ENCODE measurements around the gene ATXN7. TPM values are rescaled to one million over a fixed set of nuclear protein-coding genes. Genes with fewer than 3 reads are reported as not detected.

The ATXN7 gene
- total RNA-seq, 4 donors from 2014 or later: 22.2 to 42.8 (median 35.0) TPM

DNA sequence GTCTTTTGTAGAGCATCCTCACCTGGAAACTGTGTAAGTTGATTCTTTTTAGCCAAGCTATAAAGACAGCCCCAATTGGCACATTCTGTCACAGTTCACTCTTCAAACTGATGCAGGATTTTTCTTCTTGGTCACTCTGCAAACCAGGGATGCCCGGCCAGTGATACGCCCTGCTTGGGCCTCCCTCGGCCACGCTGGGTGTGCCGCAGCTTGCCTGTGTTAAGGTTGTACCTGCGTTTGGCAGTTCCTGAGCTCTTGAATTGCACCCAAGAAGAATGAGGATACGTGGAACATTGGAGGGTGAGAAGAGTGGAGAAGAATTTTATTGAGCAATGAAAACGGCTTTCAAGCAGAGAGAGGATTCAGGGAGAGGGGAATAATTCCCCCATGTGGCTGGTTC lies 109.7 kb downstream of the ATXN7 start:
- TF ChIP-seq, protein P1, sequence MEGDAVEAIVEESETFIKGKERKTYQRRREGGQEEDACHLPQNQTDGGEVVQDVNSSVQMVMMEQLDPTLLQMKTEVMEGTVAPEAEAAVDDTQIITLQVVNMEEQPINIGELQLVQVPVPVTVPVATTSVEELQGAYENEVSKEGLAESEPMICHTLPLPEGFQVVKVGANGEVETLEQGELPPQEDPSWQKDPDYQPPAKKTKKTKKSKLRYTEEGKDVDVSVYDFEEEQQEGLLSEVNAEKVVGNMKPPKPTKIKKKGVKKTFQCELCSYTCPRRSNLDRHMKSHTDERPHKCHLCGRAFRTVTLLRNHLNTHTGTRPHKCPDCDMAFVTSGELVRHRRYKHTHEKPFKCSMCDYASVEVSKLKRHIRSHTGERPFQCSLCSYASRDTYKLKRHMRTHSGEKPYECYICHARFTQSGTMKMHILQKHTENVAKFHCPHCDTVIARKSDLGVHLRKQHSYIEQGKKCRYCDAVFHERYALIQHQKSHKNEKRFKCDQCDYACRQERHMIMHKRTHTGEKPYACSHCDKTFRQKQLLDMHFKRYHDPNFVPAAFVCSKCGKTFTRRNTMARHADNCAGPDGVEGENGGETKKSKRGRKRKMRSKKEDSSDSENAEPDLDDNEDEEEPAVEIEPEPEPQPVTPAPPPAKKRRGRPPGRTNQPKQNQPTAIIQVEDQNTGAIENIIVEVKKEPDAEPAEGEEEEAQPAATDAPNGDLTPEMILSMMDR (IDR thresholded peaks at IDR 0.05; ENCODE audit: low read depth): no peak

DNA sequence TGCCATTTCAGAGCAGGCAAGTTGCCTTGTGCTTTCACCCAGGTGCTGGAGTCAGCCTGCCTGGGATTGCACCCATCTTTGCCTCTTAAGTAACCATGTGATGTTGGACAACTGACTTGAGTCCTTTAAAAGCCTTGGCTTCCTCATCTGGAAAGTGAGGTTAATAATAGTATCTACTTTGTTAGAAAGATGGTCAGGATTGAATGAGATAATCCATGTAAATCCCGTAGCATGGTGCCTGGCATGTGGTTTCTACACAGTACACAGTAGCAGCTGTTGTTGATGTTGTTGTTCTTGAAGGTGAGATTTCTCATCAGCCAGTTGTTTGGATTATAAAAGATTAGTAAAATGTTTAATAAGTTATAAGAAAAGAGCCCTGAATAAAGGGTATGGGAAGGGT lies 110.8 kb downstream of the ATXN7 start:
- TF ChIP-seq, protein P1 (IDR thresholded peaks at IDR 0.05; ENCODE audit: low read depth): no peak

GRCh38 chr3:63975723-63976122 lies 112.1 kb downstream of the ATXN7 start:
- TF ChIP-seq, protein P1 (IDR thresholded peaks at IDR 0.05; ENCODE audit: low read depth): no peak

GRCh38 chr3:63976161-63976871 lies 112.6 kb downstream of the ATXN7 start:
- TF ChIP-seq, protein P1 (IDR thresholded peaks at IDR 0.05; ENCODE audit: low read depth): no peak

DNA sequence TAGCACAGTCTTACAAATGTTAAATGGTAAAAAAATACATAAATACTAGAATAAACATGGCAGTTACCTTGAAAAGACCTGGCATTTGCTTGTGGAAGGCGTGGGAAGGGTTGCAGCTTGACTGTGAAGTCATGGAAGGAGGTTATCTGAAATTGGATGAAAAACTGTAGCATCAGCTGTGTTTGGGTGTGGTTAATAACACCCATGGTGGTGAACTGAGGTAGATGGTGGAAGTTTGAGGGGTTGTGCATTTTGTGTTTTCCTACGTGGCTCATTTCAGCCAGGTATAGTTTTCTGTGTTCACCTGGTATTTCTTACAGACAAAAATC lies 113.2 kb downstream of the ATXN7 start:
- TF ChIP-seq, protein P1 (IDR thresholded peaks at IDR 0.05; ENCODE audit: low read depth): no peak

GRCh38 chr3:63977893-63978292 lies 114.2 kb downstream of the ATXN7 start:
- TF ChIP-seq, protein P1 (IDR thresholded peaks at IDR 0.05; ENCODE audit: low read depth): no peak

DNA sequence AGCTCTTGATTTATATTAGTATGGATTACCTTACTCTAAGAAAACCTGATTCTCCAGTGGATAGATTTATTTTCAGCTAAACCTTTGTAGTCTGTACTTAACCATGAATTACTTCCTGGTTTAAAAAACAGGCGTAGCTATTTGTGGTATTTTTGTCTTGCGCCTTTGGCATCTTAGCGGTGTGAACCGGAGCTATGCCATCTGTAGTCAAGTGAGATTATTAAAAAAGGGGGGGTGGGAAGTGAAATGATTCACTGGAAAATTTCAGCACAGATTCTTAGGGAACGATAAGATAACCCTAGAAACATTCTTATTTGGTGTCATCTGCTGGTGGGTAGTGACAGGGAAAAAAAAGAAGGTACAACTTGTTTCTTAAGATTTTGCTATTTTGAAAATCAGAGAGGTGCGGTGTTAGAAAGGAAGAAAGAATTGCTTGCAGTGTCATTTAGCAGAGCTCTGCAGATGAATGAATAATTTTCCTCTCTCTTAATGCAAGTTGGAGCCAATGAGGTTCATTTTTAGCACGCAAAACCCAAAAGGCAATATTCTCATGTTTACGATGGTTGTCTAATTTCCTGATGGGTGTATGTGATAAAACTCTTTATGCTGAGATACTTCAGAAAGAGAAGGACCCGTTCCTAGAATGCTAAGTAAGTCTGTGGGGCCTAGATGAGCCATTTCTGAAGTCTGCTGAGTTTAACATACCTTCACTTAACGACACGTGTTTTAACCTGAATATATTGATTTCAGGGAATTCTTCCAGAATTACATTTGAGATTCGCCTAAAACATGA lies 115.6 kb downstream of the ATXN7 start:
- TF ChIP-seq, protein P1 (IDR thresholded peaks at IDR 0.05; ENCODE audit: low read depth): no peak
